Measurements from ENCODE around the gene LRRIQ4.
A peak's percentile ranks its signal among the peaks of the same experiment; 100 is the strongest.

LRRIQ4 gene

GRCh38 chr3:169811631-169812331 lies 889 bp upstream of the LRRIQ4 start:
- DNase-seq = peak; percentile 22

- no peak for DNase-seq
Measured at GRCh38 chr3:169813278-169813677, 608 bp downstream of the LRRIQ4 start.

- peak; percentile 76 for DNase-seq
Measured at GRCh38 chr3:169813757-169814517, 1.3 kb downstream of the LRRIQ4 start.

GRCh38 chr3:169815590-169816150 lies 3.0 kb downstream of the LRRIQ4 start:
- no peak for DNase-seq

GRCh38 chr3:169818316-169818715 lies 5.6 kb downstream of the LRRIQ4 start:
- DNase-seq = no peak

GRCh38 chr3:169822091-169822490 lies 9.4 kb downstream of the LRRIQ4 start:
- no peak for DNase-seq

- no peak for DNase-seq
Measured at GRCh38 chr3:169822540-169822939, 9.9 kb downstream of the LRRIQ4 start.

GRCh38 chr3:169822983-169823382 lies 10.3 kb downstream of the LRRIQ4 start:
- no peak for DNase-seq

GRCh38 chr3:169825316-169825715 lies 12.6 kb downstream of the LRRIQ4 start:
- DNase-seq = no peak

GRCh38 chr3:169827712-169828111 lies 15.0 kb downstream of the LRRIQ4 start:
- DNase-seq = no peak

GRCh38 chr3:169835533-169835932 lies 22.9 kb downstream of the LRRIQ4 start:
- no peak for DNase-seq

GRCh38 chr3:169836078-169836941 lies 23.6 kb downstream of the LRRIQ4 start:
- no peak for DNase-seq

- no peak for DNase-seq
Measured at GRCh38 chr3:169836942-169837275, 24.2 kb downstream of the LRRIQ4 start.

- no peak for DNase-seq
Measured at GRCh38 chr3:169838511-169839030, 25.9 kb downstream of the LRRIQ4 start.

GRCh38 chr3:169841171-169841570 lies 28.5 kb downstream of the LRRIQ4 start:
- no peak for DNase-seq

- no peak for DNase-seq
Measured at GRCh38 chr3:169842960-169843359, 30.3 kb downstream of the LRRIQ4 start.

GRCh38 chr3:169846458-169847193 lies 34.0 kb downstream of the LRRIQ4 start:
- no peak for DNase-seq

- no peak for DNase-seq
Measured at GRCh38 chr3:169847896-169848295, 35.2 kb downstream of the LRRIQ4 start.

- DNase-seq = no peak
Measured at GRCh38 chr3:169848741-169849140, 36.1 kb downstream of the LRRIQ4 start.

GRCh38 chr3:169850618-169851017 lies 37.9 kb downstream of the LRRIQ4 start:
- no peak for DNase-seq

- no peak for DNase-seq
Measured at GRCh38 chr3:169855514-169855913, 42.8 kb downstream of the LRRIQ4 start.

- no peak for DNase-seq
Measured at GRCh38 chr3:169857811-169858210, 45.1 kb downstream of the LRRIQ4 start.
